ENCODE measurements around the gene SIDT2. TPM values are rescaled to one million over a fixed set of nuclear protein-coding genes. Genes with fewer than 3 reads are reported as not detected.
A peak's percentile ranks its signal among the peaks of the same experiment; 100 is the strongest.

Gene SIDT2
- total RNA-seq, 1 donor from 2014 or later: 16.2 TPM

- Histone ChIP-seq H3K27ac (ENCODE audit: low read depth, low read length) (peak overlapping the region; percentile 87), H3K4me3 (ENCODE audit: low read length in 3 of 3) (peak overlapping the region; percentile 90 to 98 (median 92)), H3K9ac (ENCODE audit: low read depth in 1 of 3, low read length in 3 of 3) (peak overlapping the region; percentile 81 to 86 (median 86)), H3K27me3 (ENCODE audit: control insufficient read depth in 3 of 3, insufficient read depth in 3 of 3, low read length in 3 of 3) (no peaks in the 10 kb centered on the region), H3K36me3 (ENCODE audit: control insufficient read depth in 3 of 3, insufficient read depth in 3 of 3, low read length in 3 of 3) (peaks cover 0 to 7% (median 6%) of the 10 kb centered on the region in 3 donors), H3K9me3 (ENCODE audit: control insufficient read depth in 3 of 3, low read length in 3 of 3) (no peaks in the 10 kb centered on the region), H3K4me1 (ENCODE audit: control insufficient read depth in 3 of 3, insufficient read depth in 3 of 3, low read length in 3 of 3) (peaks cover 22 to 44% (median 22%) of the 10 kb centered on the region in 3 donors)
Observed at GRCh38 chr11:117145393-117145761, 33.2 kb upstream of the SIDT2 start.

- Histone ChIP-seq H3K4me1 (ENCODE audit: control insufficient read depth in 3 of 3, insufficient read depth in 3 of 3, low read length in 3 of 3) (peaks cover 22 to 44% (median 22%) of the 10 kb centered on the region in 3 donors), H3K36me3 (ENCODE audit: control insufficient read depth in 3 of 3, insufficient read depth in 3 of 3, low read length in 3 of 3) (peaks cover 0 to 7% (median 6%) of the 10 kb centered on the region in 3 donors), H3K27me3 (ENCODE audit: control insufficient read depth in 3 of 3, insufficient read depth in 3 of 3, low read length in 3 of 3) (no peaks in the 10 kb centered on the region), H3K9ac (ENCODE audit: low read depth in 1 of 3, low read length in 3 of 3) (peak overlapping the region in 1 of 3 donors; percentile 7), H3K4me3 (ENCODE audit: low read length in 3 of 3) (no peak overlapping the region), H3K9me3 (ENCODE audit: control insufficient read depth in 3 of 3, low read length in 3 of 3) (no peaks in the 10 kb centered on the region), H3K27ac (ENCODE audit: low read depth, low read length) (peak overlapping the region; percentile 87)
Observed at GRCh38 chr11:117146521-117146920, 32.0 kb upstream of the SIDT2 start.

GRCh38 chr11:117152066-117152465 lies 26.5 kb upstream of the SIDT2 start:
- Histone ChIP-seq H3K27me3 (ENCODE audit: control insufficient read depth in 3 of 3, insufficient read depth in 3 of 3, low read length in 3 of 3) (no peaks in the 10 kb centered on the region), H3K36me3 (ENCODE audit: control insufficient read depth in 3 of 3, insufficient read depth in 3 of 3, low read length in 3 of 3) (peaks cover 2 to 12% (median 7%) of the 10 kb centered on the region in 3 donors), H3K27ac (ENCODE audit: low read depth, low read length) (no peak overlapping the region), H3K9me3 (ENCODE audit: control insufficient read depth in 3 of 3, low read length in 3 of 3) (no peaks in the 10 kb centered on the region), H3K4me1 (ENCODE audit: control insufficient read depth in 3 of 3, insufficient read depth in 3 of 3, low read length in 3 of 3) (peaks cover 0 to 14% (median 0%) of the 10 kb centered on the region in 3 donors), H3K4me3 (ENCODE audit: low read length in 3 of 3) (no peak overlapping the region), H3K9ac (ENCODE audit: low read depth in 1 of 3, low read length in 3 of 3) (no peak overlapping the region)

- H3K27ac ChIP-seq (ENCODE audit: low read depth, low read length): no peak overlapping the region
- H3K4me3 ChIP-seq (ENCODE audit: low read length in 3 of 3): no peak overlapping the region
- peaks cover 0 to 10% (median 7%) of the 10 kb centered on the region in 3 donors for H3K36me3 ChIP-seq (ENCODE audit: control insufficient read depth in 3 of 3, insufficient read depth in 3 of 3, low read length in 3 of 3)
- H3K4me1 ChIP-seq (ENCODE audit: control insufficient read depth in 3 of 3, insufficient read depth in 3 of 3, low read length in 3 of 3): peaks cover 0 to 3% (median 2%) of the 10 kb centered on the region in 3 donors
- no peaks in the 10 kb centered on the region for H3K27me3 ChIP-seq (ENCODE audit: control insufficient read depth in 3 of 3, insufficient read depth in 3 of 3, low read length in 3 of 3)
- H3K9ac ChIP-seq (ENCODE audit: low read depth in 1 of 3, low read length in 3 of 3): no peak overlapping the region
- no peaks in the 10 kb centered on the region for H3K9me3 ChIP-seq (ENCODE audit: control insufficient read depth in 3 of 3, low read length in 3 of 3)
Observed at GRCh38 chr11:117154468-117154867, 24.1 kb upstream of the SIDT2 start.

DNA sequence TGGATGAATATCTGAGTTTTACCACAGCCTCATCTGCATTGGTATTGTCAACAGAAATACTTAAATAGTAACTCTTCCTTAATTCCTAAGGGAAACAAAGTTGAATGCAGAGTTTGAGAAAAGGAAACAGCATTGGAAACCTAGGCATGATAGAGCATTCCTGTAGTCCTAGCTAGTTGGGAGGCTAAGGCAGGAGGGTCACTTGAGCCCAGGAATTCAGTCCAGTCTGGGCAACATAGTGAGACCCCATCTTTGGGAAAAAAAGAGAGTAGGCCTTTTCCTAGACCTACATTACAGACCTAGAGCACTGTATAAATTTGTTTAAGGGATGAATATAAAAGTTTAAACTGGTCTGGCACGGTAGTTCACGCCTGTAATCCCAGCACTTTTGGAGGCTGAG lies 21.0 kb upstream of the SIDT2 start:
- Histone ChIP-seq H3K4me1 (ENCODE audit: control insufficient read depth in 3 of 3, insufficient read depth in 3 of 3, low read length in 3 of 3) (peaks cover 0 to 2% (median 0%) of the 10 kb centered on the region in 3 donors), H3K9ac (ENCODE audit: low read depth in 1 of 3, low read length in 3 of 3) (no peak overlapping the region), H3K4me3 (ENCODE audit: low read length in 3 of 3) (no peak overlapping the region), H3K9me3 (ENCODE audit: control insufficient read depth in 3 of 3, low read length in 3 of 3) (no peaks in the 10 kb centered on the region), H3K27ac (ENCODE audit: low read depth, low read length) (no peak overlapping the region), H3K27me3 (ENCODE audit: control insufficient read depth in 3 of 3, insufficient read depth in 3 of 3, low read length in 3 of 3) (no peaks in the 10 kb centered on the region), H3K36me3 (ENCODE audit: control insufficient read depth in 3 of 3, insufficient read depth in 3 of 3, low read length in 3 of 3) (peaks cover 11 to 23% (median 12%) of the 10 kb centered on the region in 3 donors)

- H3K36me3 ChIP-seq (ENCODE audit: control insufficient read depth in 3 of 3, insufficient read depth in 3 of 3, low read length in 3 of 3): peaks cover 18 to 32% (median 20%) of the 10 kb centered on the region in 3 donors
- no peak overlapping the region for H3K27ac ChIP-seq (ENCODE audit: low read depth, low read length)
- H3K27me3 ChIP-seq (ENCODE audit: control insufficient read depth in 3 of 3, insufficient read depth in 3 of 3, low read length in 3 of 3): no peaks in the 10 kb centered on the region
- peaks cover 0 to 2% (median 0%) of the 10 kb centered on the region in 3 donors for H3K4me1 ChIP-seq (ENCODE audit: control insufficient read depth in 3 of 3, insufficient read depth in 3 of 3, low read length in 3 of 3)
- H3K9ac ChIP-seq (ENCODE audit: low read depth in 1 of 3, low read length in 3 of 3): no peak overlapping the region
- H3K4me3 ChIP-seq (ENCODE audit: low read length in 3 of 3): no peak overlapping the region
- no peaks in the 10 kb centered on the region for H3K9me3 ChIP-seq (ENCODE audit: control insufficient read depth in 3 of 3, low read length in 3 of 3)
Observed at GRCh38 chr11:117159892-117160291, 18.7 kb upstream of the SIDT2 start.

DNA sequence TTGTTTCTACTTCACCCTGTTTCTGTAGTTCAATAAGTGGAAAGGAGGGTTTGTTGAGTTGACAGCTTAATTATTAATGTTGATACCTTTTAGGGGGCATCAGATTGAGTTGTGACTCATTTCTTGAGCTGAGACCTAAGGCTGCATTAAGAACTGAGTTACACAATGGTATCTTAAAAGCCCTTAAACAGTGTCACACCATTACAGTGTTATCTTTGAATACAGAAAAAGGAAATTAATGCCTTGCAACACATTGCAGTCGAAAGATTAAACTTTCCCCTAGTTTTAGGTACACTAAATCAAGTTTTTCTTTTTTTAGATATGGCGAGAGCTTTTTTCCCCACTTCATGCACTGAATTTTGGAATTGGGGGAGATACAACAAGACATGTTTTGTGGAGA lies 17.7 kb upstream of the SIDT2 start:
- Histone ChIP-seq H3K4me1 (ENCODE audit: control insufficient read depth in 3 of 3, insufficient read depth in 3 of 3, low read length in 3 of 3) (peaks cover 0 to 2% (median 0%) of the 10 kb centered on the region in 3 donors), H3K9ac (ENCODE audit: low read depth in 1 of 3, low read length in 3 of 3) (no peak overlapping the region), H3K27me3 (ENCODE audit: control insufficient read depth in 3 of 3, insufficient read depth in 3 of 3, low read length in 3 of 3) (no peaks in the 10 kb centered on the region), H3K27ac (ENCODE audit: low read depth, low read length) (no peak overlapping the region), H3K9me3 (ENCODE audit: control insufficient read depth in 3 of 3, low read length in 3 of 3) (no peaks in the 10 kb centered on the region), H3K4me3 (ENCODE audit: low read length in 3 of 3) (no peak overlapping the region), H3K36me3 (ENCODE audit: control insufficient read depth in 3 of 3, insufficient read depth in 3 of 3, low read length in 3 of 3) (peaks cover 22 to 39% (median 25%) of the 10 kb centered on the region in 3 donors)

DNA sequence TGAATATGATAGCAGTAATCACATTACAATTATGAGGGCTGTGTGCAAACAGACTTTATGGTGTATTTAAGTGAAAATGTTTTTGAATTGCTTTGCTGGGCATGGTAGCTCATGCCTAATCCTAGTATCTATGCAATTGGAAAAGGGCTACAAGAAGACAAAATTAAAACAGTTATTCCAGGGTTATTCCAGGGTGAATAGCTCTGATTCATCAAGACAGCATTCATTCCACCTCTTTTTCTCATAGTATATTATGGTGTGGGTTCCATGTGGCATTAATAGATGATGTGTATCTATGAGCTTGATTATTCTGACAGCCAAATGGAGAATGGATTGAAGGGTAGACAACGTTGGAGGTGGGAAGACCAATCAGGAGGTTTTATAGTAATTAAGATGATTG lies 12.1 kb upstream of the SIDT2 start:
- Histone ChIP-seq H3K36me3 (ENCODE audit: control insufficient read depth in 3 of 3, insufficient read depth in 3 of 3, low read length in 3 of 3) (peaks cover 24 to 52% (median 28%) of the 10 kb centered on the region in 3 donors), H3K4me1 (ENCODE audit: control insufficient read depth in 3 of 3, insufficient read depth in 3 of 3, low read length in 3 of 3) (peaks cover 7 to 16% (median 10%) of the 10 kb centered on the region in 3 donors), H3K27ac (ENCODE audit: low read depth, low read length) (no peak overlapping the region), H3K27me3 (ENCODE audit: control insufficient read depth in 3 of 3, insufficient read depth in 3 of 3, low read length in 3 of 3) (no peaks in the 10 kb centered on the region), H3K9ac (ENCODE audit: low read depth in 1 of 3, low read length in 3 of 3) (no peak overlapping the region), H3K9me3 (ENCODE audit: control insufficient read depth in 3 of 3, low read length in 3 of 3) (no peaks in the 10 kb centered on the region), H3K4me3 (ENCODE audit: low read length in 3 of 3) (no peak overlapping the region)

DNA sequence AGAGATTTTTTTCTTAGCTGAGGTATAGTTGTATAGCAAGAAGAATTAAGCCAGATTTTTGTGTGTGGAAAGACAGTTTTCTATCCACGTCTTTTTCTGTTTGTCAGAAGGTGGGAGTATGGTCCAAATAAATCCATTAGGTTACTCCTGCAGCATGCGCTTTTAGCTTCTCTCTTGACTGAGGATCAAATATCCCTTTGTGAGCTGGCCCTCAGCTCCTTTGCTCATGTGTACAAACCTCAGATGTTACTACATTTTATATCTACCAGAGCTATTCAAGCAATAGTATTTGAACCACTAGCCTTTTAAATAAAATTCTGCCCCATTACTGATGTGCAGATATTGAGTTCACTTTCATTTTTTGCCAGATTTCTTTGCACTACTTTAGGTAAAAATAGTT lies 8.8 kb upstream of the SIDT2 start:
- Histone ChIP-seq H3K9me3 (ENCODE audit: control insufficient read depth in 3 of 3, low read length in 3 of 3) (no peaks in the 10 kb centered on the region), H3K27ac (ENCODE audit: low read depth, low read length) (peak overlapping the region; percentile 46), H3K4me1 (ENCODE audit: control insufficient read depth in 3 of 3, insufficient read depth in 3 of 3, low read length in 3 of 3) (peaks cover 22 to 35% (median 26%) of the 10 kb centered on the region in 3 donors), H3K36me3 (ENCODE audit: control insufficient read depth in 3 of 3, insufficient read depth in 3 of 3, low read length in 3 of 3) (peaks cover 13 to 27% (median 14%) of the 10 kb centered on the region in 3 donors), H3K4me3 (ENCODE audit: low read length in 3 of 3) (no peak overlapping the region), H3K27me3 (ENCODE audit: control insufficient read depth in 3 of 3, insufficient read depth in 3 of 3, low read length in 3 of 3) (no peaks in the 10 kb centered on the region), H3K9ac (ENCODE audit: low read depth in 1 of 3, low read length in 3 of 3) (peak overlapping the region in 1 of 3 donors; percentile 33)

DNA sequence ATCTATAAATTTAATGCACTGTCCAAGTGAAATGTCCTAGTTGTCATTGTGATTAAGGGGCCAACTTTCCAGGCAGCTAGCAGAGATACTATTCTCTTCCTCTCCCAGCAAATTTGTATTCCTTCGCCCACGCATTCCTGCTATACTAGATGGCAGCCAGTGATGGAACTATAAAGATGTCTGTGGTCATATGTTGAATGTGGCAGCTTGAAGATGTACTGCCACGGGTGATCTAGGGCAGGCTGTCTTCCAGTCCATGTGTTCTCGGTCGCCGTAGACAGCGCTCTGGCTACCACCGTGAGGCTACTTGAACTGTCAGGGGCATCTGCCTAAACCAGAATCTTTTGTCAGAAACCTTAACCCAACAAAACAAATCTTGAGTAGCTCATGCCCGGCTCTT lies 8.3 kb upstream of the SIDT2 start:
- Histone ChIP-seq H3K36me3 (ENCODE audit: control insufficient read depth in 3 of 3, insufficient read depth in 3 of 3, low read length in 3 of 3) (peaks cover 12 to 26% (median 13%) of the 10 kb centered on the region in 3 donors), H3K27me3 (ENCODE audit: control insufficient read depth in 3 of 3, insufficient read depth in 3 of 3, low read length in 3 of 3) (no peaks in the 10 kb centered on the region), H3K9ac (ENCODE audit: low read depth in 1 of 3, low read length in 3 of 3) (no peak overlapping the region), H3K9me3 (ENCODE audit: control insufficient read depth in 3 of 3, low read length in 3 of 3) (no peaks in the 10 kb centered on the region), H3K4me1 (ENCODE audit: control insufficient read depth in 3 of 3, insufficient read depth in 3 of 3, low read length in 3 of 3) (peaks cover 22 to 35% (median 26%) of the 10 kb centered on the region in 3 donors), H3K27ac (ENCODE audit: low read depth, low read length) (no peak overlapping the region), H3K4me3 (ENCODE audit: low read length in 3 of 3) (no peak overlapping the region)

Measured in skeletal muscle tissue (tissue), 4 donors.